ENCODE data around the gene CATSPERZ. TPM values are rescaled to one million over a fixed set of nuclear protein-coding genes. Genes with fewer than 3 reads are reported as not detected.

CATSPERZ gene
- total and polyA plus RNA-seq, 2 of the 13 experiments (the other 11 are each of a cell fraction or from before 2014, with no cell fraction given), result 0.22 to 0.48 TPM

DNA sequence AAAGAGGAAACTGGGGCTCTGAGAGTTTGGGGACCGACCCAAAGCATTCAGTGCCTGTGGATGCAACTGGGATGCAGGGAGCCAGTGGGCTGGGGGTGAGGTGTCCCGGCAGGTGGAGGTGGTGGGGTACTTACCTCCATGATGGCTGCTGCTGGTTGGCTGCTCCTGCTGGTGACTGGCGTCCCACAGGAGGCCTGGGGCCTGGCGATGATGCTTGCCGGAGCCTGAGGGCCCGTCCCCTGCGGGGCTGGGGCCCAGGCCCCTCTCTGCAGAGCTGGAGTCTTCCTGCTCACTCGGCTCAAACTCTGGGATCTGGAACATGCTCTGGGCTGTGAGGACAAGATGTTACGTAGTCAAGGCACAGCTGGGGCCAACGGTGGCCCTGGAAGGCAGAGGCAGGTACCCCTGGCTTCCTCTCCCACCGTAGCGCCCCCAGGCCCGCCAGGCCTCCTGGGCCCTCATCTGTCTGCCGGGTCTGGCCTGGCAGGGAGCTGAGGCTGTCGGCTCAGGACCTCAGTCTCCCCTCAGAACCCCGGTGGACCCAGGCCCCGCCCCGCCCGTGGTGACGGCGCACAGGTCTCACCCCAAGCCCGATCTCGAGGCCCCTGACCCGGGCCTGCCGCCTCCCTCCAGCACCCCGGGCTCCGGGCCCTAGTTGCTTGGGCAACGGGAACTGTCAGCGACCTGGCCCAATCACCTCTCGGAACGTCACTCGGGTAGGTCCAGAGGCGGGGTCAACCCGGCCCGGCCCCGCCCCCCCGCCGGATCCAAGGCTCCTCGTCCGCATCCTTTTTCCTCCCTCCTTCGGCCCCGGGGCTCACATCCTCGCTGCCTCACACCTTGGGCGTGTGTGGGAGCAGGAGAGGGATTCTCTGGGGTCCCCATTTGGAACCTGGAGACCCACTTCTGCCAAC is 15.9 kb upstream of the CATSPERZ start, which contains the start of gene BAD (continued):
- no peak for TF ChIP-seq ZNF574 (CRISPR knock-in tag; IDR thresholded peaks at IDR 0.05)
- no peak for TF ChIP-seq ZNF562 (CRISPR knock-in tag; IDR thresholded peaks at IDR 0.05; ENCODE audit: borderline replicate concordance)
- no peak for TF ChIP-seq NFIC (IDR thresholded peaks at IDR 0.05; ENCODE audit: low read length)
- TF ChIP-seq BATF2 (CRISPR knock-in tag; IDR thresholded peaks at IDR 0.05), result no peak
- no peak for TF ChIP-seq ZKSCAN8 (CRISPR knock-in tag; IDR thresholded peaks at IDR 0.05; ENCODE audit: borderline replicate concordance)
- TF ChIP-seq ZNF3 (CRISPR knock-in tag; IDR thresholded peaks at IDR 0.05), result no peak
- TF ChIP-seq FOSL2 (CRISPR knock-in tag; IDR thresholded peaks at IDR 0.05), result no peak
- TF ChIP-seq ZSCAN29 (CRISPR knock-in tag; conservative IDR thresholded peaks at IDR 0.05), result peak; percentile 44; the same call in 1 of the 2 replicates
- TF ChIP-seq RAD21 (CRISPR knock-in tag; IDR thresholded peaks at IDR 0.05), result no peak
- TF ChIP-seq U2AF1 (optimal IDR thresholded peaks at IDR 0.05; ENCODE audit: low read depth, low read length), result peak; percentile 56
- no peak for TF ChIP-seq SP1 (IDR thresholded peaks at IDR 0.05)
- peak; percentile 64 for TF ChIP-seq SP1 (CRISPR knock-in tag; IDR thresholded peaks at IDR 0.05)
- peak; percentile 27; the same call in 1 of the 2 replicates for TF ChIP-seq SPEN (CRISPR knock-in tag; IDR thresholded peaks at IDR 0.05; ENCODE audit: low read depth)
- TF ChIP-seq PPARG (CRISPR knock-in tag; conservative IDR thresholded peaks at IDR 0.05), result no peak
- TF ChIP-seq ZNF614 (CRISPR knock-in tag; IDR thresholded peaks at IDR 0.05; ENCODE audit: borderline replicate concordance), result no peak
- no peak for TF ChIP-seq ZNF75D (CRISPR knock-in tag; IDR thresholded peaks at IDR 0.05; ENCODE audit: borderline replicate concordance)
- TF ChIP-seq MXI1 (IDR thresholded peaks at IDR 0.05; ENCODE audit: borderline replicate concordance, low read depth, low read length), result peak; percentile 87; the same call in 2 of the 3 replicates
- TF ChIP-seq ZNF567 (CRISPR knock-in tag; IDR thresholded peaks at IDR 0.05; ENCODE audit: borderline replicate concordance), result no peak
- no peak for TF ChIP-seq ZNF530 (CRISPR knock-in tag; IDR thresholded peaks at IDR 0.05; ENCODE audit: low read depth)
- TF ChIP-seq MAFG (CRISPR knock-in tag; IDR thresholded peaks at IDR 0.05), result no peak
- peak; percentile 77; the same call in 1 of the 2 replicates for TF ChIP-seq ARID4A (CRISPR knock-in tag; IDR thresholded peaks at IDR 0.05; ENCODE audit: borderline replicate concordance)

Measured in HepG2 (cell line).